Uterus (tissue), 4 donors: ENCODE data around the gene PHF12. TPM values are rescaled to one million over a fixed set of nuclear protein-coding genes. Genes with fewer than 3 reads are reported as not detected.

Experiments used
- DNase-seq, 2 donors: peaks; one replicate each; pipeline ENCODE4 v3.0.0-alpha.2; 2019 to 2020
- H3K27ac ChIP-seq, 2 donors: fragments of 200-600 bp; sonication (generic); 1 replicate in 1 of 2; 2 replicates in 1 of 2; pipeline ENCODE4 v1.5.1; 2016 to 2018
- H3K27me3 ChIP-seq, 2 donors: fragments of 200-600 bp; sonication (generic); one replicate each; pipeline ENCODE4 v1.5.1; 2018 to 2019; ENCODE audit warnings: control low read depth in 1 of 2
- H3K36me3 ChIP-seq, 2 donors: fragments of 200-600 bp; sonication (generic); one replicate each; pipeline ENCODE4 v1.5.1; 2019; ENCODE audit warnings: control low read depth in 1 of 2
- H3K4me1 ChIP-seq, 2 donors: fragments of 200-600 bp; sonication (generic); one replicate each; pipeline ENCODE4 v1.5.1; 2018 to 2019; ENCODE audit warnings: control low read depth in 1 of 2
- H3K4me3 ChIP-seq, 2 donors: fragments of 200-600 bp; sonication (generic); 1 replicate in 1 of 2; 2 replicates in 1 of 2; pipeline ENCODE4 v1.5.1; 2018 to 2019; ENCODE audit warnings: mild to moderate bottlenecking in 1 of 2
- H3K9me3 ChIP-seq, 2 donors: fragments of 200-600 bp; sonication (generic); one replicate each; pipeline ENCODE4 v1.5.1; 2019; ENCODE audit warnings: control low read depth in 1 of 2
- CTCF ChIP-seq, 4 experiments: fragments of 200-600 bp in 2 of 4; fragments of 450-650 bp in 2 of 4; sonication (generic) in 2 of 4; IDR thresholded peaks; one replicate each; pipeline ENCODE4 v1.5.1; 2016 to 2019; ENCODE audit warnings: antibody characterized with exemption in 4 of 4, mild to moderate bottlenecking in 2 of 4, moderate library complexity in 1 of 4
- POLR2A ChIP-seq, 2 donors: fragments of 450-650 bp; IDR thresholded peaks; one replicate each; pipeline ENCODE4 v1.6.1; 2016; ENCODE audit warnings: antibody characterized with exemption in 2 of 2, mild to moderate bottlenecking in 1 of 2, moderate library complexity in 1 of 2
- intact Hi-C: fragments of 100-400 bp; cut with DNase I; formaldehyde crosslinking; loops from one replicate; pipeline ENCODE4 v1.15.1; 2023; ENCODE audit warnings: low total_unique reads
- total RNA-seq, 4 donors: library from RNA; depleted of rRNA in 3 of 4; stranded (reverse); fragments of >200 nt in 3 of 4; gene quantifications; one replicate each; pipeline versions ENCODE4 v1.1.0 to v1.2.4, GENCODE V29; 2014 to 2023
- donor health status: DM: yes; HTN: yes; CAD: no.

Gene PHF12
- total RNA-seq, 4 donors from 2014 or later = 22.1 to 78.4 (median 55.2) TPM

- no peaks in the 10 kb centered on the region for H3K36me3 ChIP-seq
- intact Hi-C loops = no loop called here
- H3K4me3 ChIP-seq = no peak overlapping the region
Observed at GRCh38 chr17:28975646-28976045, 24.3 kb upstream of the PHF12 start.

GRCh38 chr17:28975031-28975430, 23.7 kb upstream of the PHF12 start:
- Histone ChIP-seq H3K27me3 (no peaks in the 10 kb centered on the region), H3K9me3 (no peaks in the 10 kb centered on the region), H3K27ac (no peak overlapping the region), H3K4me3 (no peak overlapping the region), H3K4me1 (no peaks in the 10 kb centered on the region), H3K36me3 (no peaks in the 10 kb centered on the region)
- TF ChIP-seq POLR2A (IDR thresholded peaks at IDR 0.05) = no peak
- intact Hi-C loops = no loop called here
- no peak for DNase-seq

More at GRCh38 chr17:28975646-28976045, 24.3 kb upstream of the PHF12 start:
- no peak overlapping the region for H3K27ac ChIP-seq
- no peaks in the 10 kb centered on the region for H3K27me3 ChIP-seq
- H3K9me3 ChIP-seq = no peaks in the 10 kb centered on the region
- no peak for DNase-seq
- TF ChIP-seq CTCF (IDR thresholded peaks at IDR 0.05) (no peak), POLR2A (IDR thresholded peaks at IDR 0.05) (no peak)
- H3K4me1 ChIP-seq = no peaks in the 10 kb centered on the region

- TF ChIP-seq POLR2A (IDR thresholded peaks at IDR 0.05) = no peak
- TF ChIP-seq CTCF (IDR thresholded peaks at IDR 0.05) = no peak
- no peaks in the 10 kb centered on the region for H3K4me1 ChIP-seq
- intact Hi-C loops = no loop called here
- no peak for DNase-seq
- H3K27ac ChIP-seq = no peak overlapping the region
- no peaks in the 10 kb centered on the region for H3K36me3 ChIP-seq
- no peak overlapping the region for H3K4me3 ChIP-seq
- H3K9me3 ChIP-seq = no peaks in the 10 kb centered on the region
- no peaks in the 10 kb centered on the region for H3K27me3 ChIP-seq
Observed at GRCh38 chr17:28974451-28974850, 23.1 kb upstream of the PHF12 start.

- Histone ChIP-seq H3K27ac (no peak overlapping the region), H3K9me3 (no peaks in the 10 kb centered on the region), H3K4me1 (no peaks in the 10 kb centered on the region), H3K36me3 (no peaks in the 10 kb centered on the region), H3K27me3 (no peaks in the 10 kb centered on the region), H3K4me3 (no peak overlapping the region)
- DNase-seq = no peak
- no peak for TF ChIP-seq CTCF (IDR thresholded peaks at IDR 0.05)
- TF ChIP-seq POLR2A (IDR thresholded peaks at IDR 0.05) = no peak
- intact Hi-C loops = no loop called here
Observed at GRCh38 chr17:28973425-28973824, 22.1 kb upstream of the PHF12 start.

GRCh38 chr17:28972437-28972836, 21.1 kb upstream of the PHF12 start:
- Histone ChIP-seq H3K4me1 (no peaks in the 10 kb centered on the region), H3K4me3 (no peak overlapping the region), H3K27ac (no peak overlapping the region), H3K9me3 (no peaks in the 10 kb centered on the region), H3K27me3 (no peaks in the 10 kb centered on the region), H3K36me3 (no peaks in the 10 kb centered on the region)
- intact Hi-C loops = no loop called here
- DNase-seq = no peak
- no peak for TF ChIP-seq POLR2A (IDR thresholded peaks at IDR 0.05)
- no peak for TF ChIP-seq CTCF (IDR thresholded peaks at IDR 0.05)

- DNase-seq = no peak
- no peak overlapping the region for H3K27ac ChIP-seq
- intact Hi-C loops = no loop called here
- H3K27me3 ChIP-seq = no peaks in the 10 kb centered on the region
- no peaks in the 10 kb centered on the region for H3K9me3 ChIP-seq
- TF ChIP-seq POLR2A (IDR thresholded peaks at IDR 0.05) (no peak), CTCF (IDR thresholded peaks at IDR 0.05) (no peak)
- no peaks in the 10 kb centered on the region for H3K4me1 ChIP-seq
- no peak overlapping the region for H3K4me3 ChIP-seq
- no peaks in the 10 kb centered on the region for H3K36me3 ChIP-seq
Observed at GRCh38 chr17:28970879-28971278, 19.6 kb upstream of the PHF12 start.
